HG03354 (cell line): ENCODE data around the gene PCDH12.

Source experiments
- ATAC-seq: cut with Tn5 transposase; IDR thresholded peaks from one replicate; pipeline ENCODE4 v1.9.1; 2021; ENCODE audit warnings: mild to moderate bottlenecking; ENCODE audit not compliant: unreplicated experiment, poor library complexity, severe bottlenecking

Gene PCDH12

GRCh38 chr5:141914797-141915196 lies 43.2 kb downstream of the PCDH12 start:
- no peak for ATAC-seq

DNA sequence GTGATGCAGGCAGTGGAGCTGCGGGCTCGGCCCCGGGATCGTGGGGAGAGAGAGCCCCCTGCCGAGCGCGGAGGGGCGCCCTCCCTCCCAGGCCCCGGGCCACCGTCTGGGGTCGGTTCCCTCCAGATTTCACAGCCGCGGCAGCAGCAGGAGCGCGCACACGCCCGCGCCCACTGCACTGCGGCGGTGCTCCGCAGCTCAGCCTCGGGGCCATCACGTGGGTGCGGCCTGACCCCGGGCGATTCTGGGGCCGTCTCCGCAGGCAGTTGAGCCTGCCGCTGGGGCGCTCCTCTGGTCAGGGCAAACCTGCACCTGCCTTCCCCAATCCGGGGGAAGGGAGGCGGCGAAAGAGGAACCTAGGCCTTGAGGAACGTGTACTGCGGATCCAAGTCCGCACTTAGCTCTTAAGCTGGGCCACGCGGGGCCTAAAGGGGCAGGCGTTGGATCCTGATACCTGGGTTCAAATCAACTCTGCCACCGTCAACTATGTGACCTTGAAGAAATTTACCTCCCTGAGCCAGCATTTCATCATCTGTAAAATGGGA lies 43.7 kb downstream of the PCDH12 start:
- ATAC-seq = peak; percentile 85

- no peak for ATAC-seq
These were observed 44.3 kb downstream of the PCDH12 start for GRCh38 chr5:141913560-141914198.

DNA sequence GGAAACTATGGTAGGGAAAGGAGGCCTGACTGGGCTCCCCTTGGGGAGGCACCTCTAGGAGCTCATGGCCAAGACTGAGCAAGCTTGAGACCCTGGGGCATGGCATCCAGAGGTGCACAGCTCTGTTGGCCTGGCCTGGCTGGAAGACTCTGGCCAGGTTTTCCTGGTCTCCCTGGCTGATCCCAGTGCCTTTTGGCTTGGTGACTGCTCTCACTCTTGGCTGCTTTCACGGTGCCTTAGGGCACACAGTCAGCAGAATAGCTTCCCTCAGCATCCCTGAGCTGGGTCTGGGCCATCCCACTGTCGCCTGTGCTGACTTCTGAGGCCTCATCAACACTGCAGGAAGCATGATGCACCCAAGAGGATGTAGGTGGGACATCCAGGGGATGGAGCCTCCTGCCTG lies 47.7 kb downstream of the PCDH12 start:
- ATAC-seq = no peak

GRCh38 chr5:141909212-141909611 lies 48.8 kb downstream of the PCDH12 start:
- ATAC-seq = no peak

DNA sequence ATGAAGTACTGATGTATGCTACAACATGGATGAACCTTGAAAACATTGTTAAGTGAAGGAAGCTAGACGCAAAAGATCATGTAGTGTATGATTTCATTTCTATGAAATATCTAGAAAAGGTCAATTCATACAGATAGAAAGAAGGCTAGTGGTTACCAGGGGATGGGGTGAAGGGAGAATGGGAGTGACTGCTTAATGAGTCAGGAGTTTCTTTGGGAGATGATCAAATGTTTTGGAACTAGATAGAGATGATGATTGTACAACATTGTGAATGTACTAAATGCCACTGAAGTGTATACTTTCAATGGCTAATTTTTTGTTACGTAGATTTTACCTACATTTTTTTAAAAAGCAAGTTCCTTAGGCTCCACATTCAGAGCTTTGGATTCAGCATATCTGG lies 49.2 kb downstream of the PCDH12 start:
- no peak for ATAC-seq

- no peak for ATAC-seq
These were observed 51.0 kb downstream of the PCDH12 start for GRCh38 chr5:141906972-141907371.

DNA sequence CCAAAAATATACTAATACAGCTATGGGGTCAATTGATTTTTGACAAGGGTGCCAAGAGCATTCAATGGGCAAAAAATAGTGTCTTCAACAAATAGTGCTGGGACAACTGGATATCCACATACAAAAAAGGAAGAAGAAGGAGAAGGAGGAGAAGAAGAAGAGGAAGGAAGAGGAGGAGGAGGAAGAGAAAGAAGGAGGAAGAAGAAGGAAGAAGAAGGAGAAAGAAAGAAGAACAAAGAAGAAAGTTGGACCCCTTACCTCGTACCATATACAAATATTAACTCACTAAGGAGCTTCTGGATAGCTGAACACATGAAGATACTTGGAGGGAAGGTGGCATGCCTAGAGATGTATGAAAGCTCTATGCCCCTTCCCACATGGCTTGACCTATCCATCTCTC lies 51.5 kb downstream of the PCDH12 start:
- no peak for ATAC-seq

DNA sequence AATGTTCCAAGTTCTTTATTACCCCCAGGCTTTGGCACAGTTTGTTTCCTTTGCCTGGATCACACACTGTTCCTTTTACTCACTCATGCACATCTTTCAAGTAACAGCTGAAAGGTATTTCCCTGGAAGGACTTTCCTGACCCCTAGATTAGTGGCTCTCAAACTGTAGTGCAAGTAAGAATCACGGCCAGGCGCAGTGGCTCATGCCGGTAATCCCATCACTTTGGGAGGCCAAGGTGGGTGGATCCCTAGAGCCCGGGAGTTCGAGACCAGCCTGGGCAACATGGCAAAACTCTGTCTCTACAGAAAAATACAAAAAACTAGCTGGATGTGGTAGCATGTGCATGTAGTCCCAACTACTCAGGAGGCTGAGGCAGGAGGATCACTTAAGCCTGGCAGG lies 53.5 kb downstream of the PCDH12 start:
- ATAC-seq = no peak

DNA sequence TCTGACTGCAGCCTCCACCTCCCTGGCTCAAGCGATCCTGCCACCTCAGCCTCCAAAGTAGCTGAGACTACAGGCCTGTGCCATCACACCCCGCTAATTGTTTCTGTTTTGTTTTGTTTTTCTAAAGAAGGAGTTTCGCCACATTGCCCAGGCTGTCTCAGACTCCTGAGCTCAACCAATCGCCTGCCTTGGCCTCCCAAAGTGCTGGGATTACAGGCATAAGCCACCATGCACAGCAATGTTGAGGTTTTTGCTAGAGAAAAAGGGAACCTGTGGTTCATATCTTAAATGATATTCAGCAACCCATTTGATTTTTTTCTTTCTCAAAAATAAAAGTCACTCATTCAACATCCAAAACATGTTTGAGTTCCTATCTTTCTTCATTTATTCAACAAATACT lies 54.7 kb downstream of the PCDH12 start:
- ATAC-seq = no peak

DNA sequence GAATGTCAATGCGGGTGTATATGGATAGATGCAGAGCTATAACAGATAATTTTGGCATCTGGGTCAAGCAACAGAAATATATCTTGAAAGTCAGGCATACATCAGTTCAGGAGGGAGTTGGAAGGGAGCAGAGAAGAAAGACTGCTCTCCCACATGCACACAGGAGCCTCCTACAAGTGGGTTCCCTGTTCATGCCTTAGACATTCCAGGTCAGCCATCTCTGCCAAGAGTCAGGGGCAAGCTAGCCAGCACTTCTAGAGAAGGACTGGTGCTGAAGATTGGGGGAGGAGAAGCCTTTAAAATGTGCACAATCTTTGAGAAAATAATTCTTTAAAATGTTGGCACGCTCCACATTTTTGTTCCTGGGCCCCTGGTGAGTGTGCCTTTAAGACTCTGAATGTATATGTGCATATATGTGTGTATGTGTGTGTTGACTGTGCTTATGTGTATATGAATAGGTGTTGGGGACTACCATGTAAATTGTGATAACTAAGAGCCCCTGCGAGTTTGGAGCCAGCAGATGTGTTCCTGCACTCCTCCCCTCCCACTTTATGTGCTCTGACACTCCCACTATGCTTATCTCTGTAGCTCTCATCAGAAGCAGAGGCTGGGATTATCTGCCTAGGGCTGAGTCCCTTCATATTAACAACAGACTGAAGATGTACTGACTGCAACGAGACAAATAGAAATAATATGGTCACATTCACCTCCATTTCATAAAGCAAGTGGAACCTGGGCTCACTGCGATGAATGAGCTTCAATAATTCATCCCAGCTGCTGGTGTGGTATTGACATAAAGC lies 55.8 kb downstream of the PCDH12 start:
- ATAC-seq = no peak

- ATAC-seq = no peak
These were observed 59.5 kb downstream of the PCDH12 start for GRCh38 chr5:141898448-141899049.

GRCh38 chr5:141897425-141897824 lies 60.6 kb downstream of the PCDH12 start:
- no peak for ATAC-seq
